Tibial nerve (tissue), 4 donors: ENCODE measurements around the gene SUSD5.

Experiments used
- CTCF ChIP-seq, 5 experiments: fragments of 200-600 bp in 3 of 5; fragments of 450-650 bp in 2 of 5; sonication (generic) in 3 of 5; IDR thresholded peaks; one replicate each; pipeline ENCODE4 v1.5.1; 2016 to 2019; ENCODE audit warnings: antibody characterized with exemption in 5 of 5, mild to moderate bottlenecking in 3 of 5, moderate library complexity in 2 of 5
- EP300 ChIP-seq, 2 donors: sonication (generic); formaldehyde crosslinking; IDR thresholded peaks; one replicate each; pipeline ENCODE4 v1.6.1; 2017; ENCODE audit warnings: antibody characterized with exemption in 2 of 2, mild to moderate bottlenecking in 1 of 2

GRCh38 chr3:33165372-33165771, 53.2 kb downstream of the SUSD5 start:
- TF ChIP-seq CTCF (IDR thresholded peaks at IDR 0.05), result no peak
- peak in 1 of 2 donors; percentile 18 for TF ChIP-seq EP300 (IDR thresholded peaks at IDR 0.05)
